GM21515 (cell line): ENCODE measurements around the gene IRX2.

Experiments used
- ATAC-seq: cut with Tn5 transposase; IDR thresholded peaks from one replicate; pipeline ENCODE4 v1.9.1; 2021; ENCODE audit not compliant: unreplicated experiment

The IRX2 gene

DNA sequence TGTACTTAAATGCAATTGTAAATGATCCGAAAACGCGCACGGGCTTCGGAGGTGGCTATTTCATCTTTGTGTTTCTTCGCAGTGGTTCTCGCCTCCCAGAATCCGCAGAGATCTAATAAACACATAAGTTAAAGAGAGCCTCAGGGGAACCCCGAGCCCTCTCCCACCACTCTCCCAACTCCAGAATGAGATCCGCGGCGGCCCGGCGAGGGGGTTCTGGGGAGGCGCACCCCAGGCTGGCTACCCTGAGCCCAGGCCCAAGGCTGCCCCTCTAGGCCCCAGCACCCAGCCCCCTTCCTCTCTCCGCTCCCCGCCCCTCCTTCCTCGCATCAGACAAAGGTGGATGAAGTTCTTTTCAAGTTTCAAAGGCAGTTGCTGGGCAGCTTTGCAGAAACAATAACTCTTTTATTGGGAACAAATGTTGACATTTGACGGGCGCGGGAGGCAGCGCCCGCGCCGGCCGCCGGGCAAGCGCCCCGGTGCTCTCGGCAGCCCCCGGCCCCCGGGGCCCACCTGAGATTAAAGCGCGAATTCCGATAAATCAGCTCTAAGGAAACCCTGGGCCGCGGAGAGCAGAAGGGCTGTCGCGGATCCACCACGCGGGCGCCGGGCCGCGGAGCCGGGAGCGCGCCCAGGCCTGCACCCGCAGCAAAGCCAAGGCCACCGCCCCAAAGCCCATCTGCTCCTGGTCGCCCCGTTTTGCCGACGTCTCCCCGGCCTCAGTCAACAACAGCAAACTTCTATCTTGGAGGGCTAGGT, 8.4 kb downstream of the IRX2 start:
- no peak for ATAC-seq

- ATAC-seq, result no peak
These were observed 9.5 kb downstream of the IRX2 start for GRCh38 chr5:2741956-2742355.

GRCh38 chr5:2740876-2741555, 10.5 kb downstream of the IRX2 start:
- no peak for ATAC-seq

DNA sequence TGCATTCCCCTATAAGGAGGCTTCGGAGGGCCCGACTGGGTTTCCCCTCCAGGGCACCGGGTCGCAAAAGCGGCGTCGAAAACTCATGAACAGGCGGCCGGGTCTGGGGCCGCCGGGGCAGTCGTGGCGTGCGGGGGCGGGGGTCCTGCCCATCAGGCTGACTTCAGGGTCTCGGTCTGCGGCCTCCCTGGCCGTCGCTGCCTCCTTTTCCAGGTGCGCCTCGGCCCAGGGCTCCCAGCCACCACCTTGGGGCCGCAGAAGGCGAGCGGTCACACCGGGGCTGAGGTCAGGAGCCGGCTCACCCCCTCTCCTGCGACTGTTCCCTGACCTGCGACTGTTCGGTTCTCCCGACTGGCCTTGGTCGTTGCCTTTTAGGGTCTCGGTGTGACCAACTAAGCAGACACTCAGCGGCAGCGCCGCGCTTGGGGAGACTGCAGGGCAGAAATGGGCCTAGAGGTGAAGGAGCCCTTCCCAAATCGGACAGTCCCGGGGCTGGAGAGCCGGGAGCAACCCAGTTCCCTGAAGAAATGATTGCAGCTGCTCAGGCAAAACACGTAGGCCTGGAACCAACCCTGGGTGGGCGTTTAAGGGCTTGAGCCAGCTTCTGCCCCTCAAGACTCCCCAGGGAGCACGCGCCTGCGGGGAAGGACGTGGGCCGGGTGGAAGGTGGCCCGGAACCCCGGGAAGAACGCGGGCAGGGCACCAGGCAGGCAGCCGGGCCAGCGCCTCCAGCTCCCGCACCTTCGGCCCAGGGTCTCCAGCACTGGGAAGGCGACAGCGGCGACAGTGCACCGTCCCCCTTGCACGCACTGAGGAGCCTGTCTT, 11.2 kb downstream of the IRX2 start:
- ATAC-seq, result no peak

- no peak for ATAC-seq
These were observed 12.0 kb downstream of the IRX2 start for GRCh38 chr5:2739360-2740050.

DNA sequence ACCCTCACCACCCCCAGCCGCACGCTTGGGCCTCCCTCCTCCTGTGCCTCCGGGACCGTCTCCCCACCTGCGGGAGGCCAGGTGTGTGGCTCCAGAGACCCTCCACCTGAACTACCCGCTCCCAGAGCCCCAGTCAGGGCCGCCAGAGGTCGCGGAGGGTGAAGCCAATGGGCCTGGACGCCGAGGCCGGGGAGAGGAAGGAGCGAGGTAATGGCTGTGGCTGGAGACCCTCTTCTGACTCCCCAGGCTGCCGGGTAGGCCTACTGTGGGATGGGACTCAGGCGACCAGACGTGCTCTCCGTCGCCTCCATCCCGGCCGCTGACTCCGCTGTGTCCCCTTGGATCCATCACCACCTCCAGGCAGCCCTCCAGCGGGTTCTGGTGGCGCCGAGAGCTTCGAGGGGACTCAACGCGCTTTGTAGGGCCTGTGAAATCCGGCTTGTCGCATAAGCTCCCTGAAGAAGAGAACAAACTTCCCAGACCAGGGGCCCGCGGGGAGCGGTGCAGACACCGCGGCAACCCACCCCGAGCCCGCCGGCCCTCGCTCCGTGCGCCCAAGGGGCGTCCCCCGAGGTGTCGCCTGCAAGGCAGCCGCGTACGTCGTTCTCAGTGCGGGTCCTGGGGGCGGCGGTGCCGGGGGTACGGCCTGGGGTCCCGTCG, 12.6 kb downstream of the IRX2 start:
- no peak for ATAC-seq

DNA sequence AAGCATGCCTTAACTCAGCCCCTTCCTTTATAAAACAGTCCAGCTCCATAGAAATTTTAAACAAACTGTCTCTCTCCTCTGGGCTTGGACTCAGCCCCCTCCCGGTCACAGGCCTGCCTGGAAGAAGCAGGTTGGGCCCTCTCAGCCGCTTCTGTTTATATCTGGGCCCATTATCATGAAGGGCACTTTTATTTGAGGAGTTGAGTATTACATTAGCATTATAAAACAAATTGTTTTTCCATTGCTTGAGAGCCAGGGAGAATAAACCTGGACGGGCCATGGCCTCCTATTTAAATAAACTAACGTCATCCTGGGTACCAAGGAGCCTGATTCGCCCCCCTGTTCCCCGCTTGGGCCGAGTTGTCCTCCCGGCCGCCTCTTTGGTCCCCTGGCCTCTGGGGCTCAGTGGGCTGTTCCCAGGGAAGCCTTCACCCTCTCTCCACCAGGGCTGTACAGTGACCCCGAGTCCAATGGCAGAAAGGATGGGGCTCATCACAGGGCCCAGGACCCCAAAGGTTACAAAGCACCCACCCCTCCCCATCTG, 13.2 kb downstream of the IRX2 start:
- ATAC-seq, result no peak

DNA sequence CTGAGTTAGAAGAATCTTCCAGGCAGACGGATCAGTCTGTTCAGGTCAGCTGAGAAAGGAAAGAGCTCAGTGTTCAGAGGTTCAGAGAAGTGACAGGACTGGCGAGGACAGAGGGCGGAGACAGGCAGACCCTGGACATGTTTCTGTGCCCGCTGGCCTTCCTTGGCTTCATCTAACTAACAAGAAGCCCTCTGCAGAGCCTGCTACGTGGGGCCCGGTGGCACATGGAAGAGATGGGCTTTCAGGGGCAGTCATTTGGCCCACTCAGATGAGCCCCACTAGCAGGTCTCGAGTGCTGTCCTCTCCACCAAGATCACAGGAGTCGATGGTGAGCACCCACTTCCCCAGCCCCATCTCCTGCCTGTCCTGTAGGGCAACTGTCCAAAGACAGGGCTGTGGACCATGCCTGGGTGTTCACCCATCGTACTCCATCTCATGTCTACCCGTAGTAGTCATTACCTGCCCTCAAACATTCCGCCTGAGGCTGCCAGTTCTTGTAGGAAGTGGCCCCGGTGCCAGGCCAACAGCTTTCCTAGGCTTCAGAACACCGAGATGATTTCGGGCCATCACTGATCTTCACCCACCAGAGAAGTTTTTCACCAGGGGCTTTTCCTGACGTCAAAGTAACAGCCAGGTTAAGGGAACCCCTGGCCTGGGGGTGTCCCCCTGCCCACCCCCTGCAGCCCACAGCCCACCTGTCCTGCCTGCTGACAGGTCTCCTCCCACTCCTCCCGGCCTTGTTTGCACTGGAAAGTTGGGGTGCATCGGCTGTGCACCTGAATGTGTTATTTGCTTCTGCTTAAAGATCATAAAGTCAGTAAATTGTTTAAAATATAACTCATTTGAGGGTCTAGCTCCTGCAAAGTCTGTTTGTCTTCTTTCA, 14.0 kb downstream of the IRX2 start:
- ATAC-seq, result no peak

- ATAC-seq, result no peak
These were observed 14.6 kb downstream of the IRX2 start for GRCh38 chr5:2736872-2737271.

GRCh38 chr5:2735996-2736395, 15.5 kb downstream of the IRX2 start:
- no peak for ATAC-seq

GRCh38 chr5:2732850-2733249, 18.6 kb downstream of the IRX2 start:
- ATAC-seq, result no peak

DNA sequence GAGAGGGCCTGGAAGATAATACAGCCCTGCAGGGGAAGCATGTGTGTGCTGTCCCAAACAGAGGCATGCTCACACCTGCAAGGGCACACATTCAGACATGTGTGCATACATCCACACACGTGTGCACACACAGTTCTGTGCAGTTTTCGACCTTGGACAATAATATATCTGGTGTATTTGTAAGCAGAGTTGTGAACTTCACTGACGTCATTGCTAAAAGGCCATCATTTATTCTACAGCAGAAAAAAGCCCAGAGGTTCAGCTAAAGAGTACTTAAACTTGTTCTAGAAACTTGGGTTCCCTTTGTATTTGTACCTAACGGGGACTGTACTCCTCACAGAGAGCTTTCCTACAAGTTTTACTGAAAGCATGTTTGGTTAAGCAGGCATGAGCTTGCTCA, 19.5 kb downstream of the IRX2 start:
- ATAC-seq, result no peak

- ATAC-seq, result no peak
These were observed 22.3 kb downstream of the IRX2 start for GRCh38 chr5:2729189-2729588.

GRCh38 chr5:2727550-2727949, 23.9 kb downstream of the IRX2 start:
- no peak for ATAC-seq

DNA sequence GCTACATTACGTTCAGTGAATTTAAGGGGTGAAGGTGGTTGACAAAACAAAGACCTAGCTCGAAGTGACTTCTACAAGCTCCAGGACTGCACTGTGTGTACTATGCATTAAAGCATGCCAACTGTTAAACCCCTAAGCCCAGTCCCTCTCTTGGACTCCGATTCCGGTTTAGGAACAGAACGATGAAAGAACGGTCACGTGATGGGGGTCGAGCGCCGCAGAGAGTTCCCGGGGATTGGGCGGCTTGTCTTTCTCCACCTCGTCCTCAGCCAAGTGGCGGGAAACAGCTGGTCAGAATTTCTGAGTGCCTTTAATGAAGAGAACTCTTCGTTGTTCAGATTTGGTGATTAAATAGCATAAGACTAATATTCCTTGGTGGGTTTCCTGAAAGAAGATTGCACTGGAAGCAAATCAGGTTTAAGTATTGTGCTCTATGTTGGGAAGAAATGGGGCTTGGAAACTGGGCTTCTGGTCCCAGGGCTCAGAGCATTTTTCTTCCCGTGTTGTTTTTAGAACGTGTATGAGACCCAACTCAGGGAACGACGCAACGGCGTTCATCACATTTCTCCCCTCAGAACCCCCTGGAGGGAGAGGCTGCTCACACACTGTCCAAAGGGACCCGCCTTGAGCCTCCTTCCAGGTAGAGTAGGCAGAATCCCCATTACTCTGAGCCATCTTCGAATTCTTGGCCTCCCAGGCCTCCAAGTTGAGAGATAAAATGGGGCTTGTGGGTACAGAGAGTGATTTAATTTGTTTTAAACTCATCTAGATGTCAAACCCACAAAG, 25.3 kb downstream of the IRX2 start:
- no peak for ATAC-seq

- ATAC-seq, result no peak
These were observed 26.6 kb downstream of the IRX2 start for GRCh38 chr5:2724831-2725230.

GRCh38 chr5:2724031-2724581, 27.4 kb downstream of the IRX2 start:
- ATAC-seq, result no peak

DNA sequence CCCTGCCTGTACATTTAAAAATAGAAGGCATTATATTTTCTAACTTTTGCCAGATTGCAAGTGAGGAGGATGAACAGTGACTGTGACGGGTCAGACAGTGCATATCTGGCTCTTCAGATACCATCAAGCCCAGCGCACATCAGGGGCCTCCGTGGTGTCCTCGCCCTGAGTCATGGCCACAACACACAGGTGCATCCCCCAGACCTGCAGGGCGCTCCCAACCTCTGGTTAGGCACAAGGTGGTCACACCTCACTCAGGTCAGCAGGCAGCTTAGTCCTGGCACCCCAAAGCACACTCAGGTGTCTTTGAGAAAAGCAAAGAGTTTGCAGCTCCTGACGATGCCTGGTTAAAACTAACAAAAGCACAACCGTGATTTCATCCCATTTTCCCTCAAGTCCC, 28.6 kb downstream of the IRX2 start:
- ATAC-seq, result no peak
